ENCODE results near the gene SAMD11. TPM values are rescaled to one million over a fixed set of nuclear protein-coding genes. Genes with fewer than 3 reads are reported as not detected.

Gene SAMD11
- total and polyA plus RNA-seq, 9 donors, result 0.85 to 10.6 (median 2.3) TPM

- peak in 1 of 5 donors; percentile 14 for DNase-seq
- TF ChIP-seq POLR2A (IDR thresholded peaks at IDR 0.05) (no peak), CTCF (IDR thresholded peaks at IDR 0.05) (no peak), EP300 (IDR thresholded peaks at IDR 0.05) (no peak)
- no peaks in the 10 kb centered on the region for H3K36me3 ChIP-seq
- intact Hi-C loops (cut with DNase I), result loop anchor here in 2 of 4 donors (10.0 kb wide), 1 partner anchor 314 kb away; no protein-coding TSS in a partner anchor
- H3K27me3 ChIP-seq, result no peaks in the 10 kb centered on the region
- no peak overlapping the region for H3K4me3 ChIP-seq
- peaks cover 2% of the 10 kb centered on the region for H3K4me1 ChIP-seq (ENCODE audit: insufficient read depth)
- 63 to 71% (median 69%) methylated on average over 27 to 35 of the region's 35 CpGs for WGBS, 3 donors
- no peaks in the 10 kb centered on the region for H3K9me3 ChIP-seq
- H3K27ac ChIP-seq, result no peak overlapping the region
These were observed 57.1 kb downstream of the SAMD11 start for GRCh38 chr1:980602-981395.

DNA sequence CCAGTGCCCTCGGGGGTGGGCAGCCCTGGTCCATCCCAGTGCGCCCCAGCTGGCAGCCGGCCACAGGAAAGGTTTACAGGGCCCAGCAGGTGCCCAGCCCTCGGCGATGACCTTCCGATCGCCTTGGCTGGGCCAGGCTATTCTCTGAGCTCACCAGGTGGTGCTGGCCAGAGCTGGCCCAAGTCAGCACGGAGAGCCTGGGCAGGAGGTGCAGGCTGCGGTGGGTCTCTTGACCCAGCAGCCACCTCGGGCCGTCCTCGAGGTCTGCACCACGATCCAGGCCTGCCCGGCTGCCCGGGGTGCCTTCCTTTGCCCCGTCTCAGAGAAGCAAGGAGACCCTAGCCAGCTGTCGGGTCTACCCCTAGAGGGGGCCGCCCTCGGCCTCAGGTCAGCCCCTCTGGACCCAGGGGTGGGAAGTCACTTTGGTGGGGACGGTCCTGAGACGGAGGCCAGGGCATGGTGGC lies 57.8 kb downstream of the SAMD11 start:
- H3K27me3 ChIP-seq, result no peaks in the 10 kb centered on the region
- WGBS, 3 donors, result 64 to 79% (median 67%) methylated on average over 20 to 21 of the region's 21 CpGs
- H3K4me1 ChIP-seq (ENCODE audit: insufficient read depth), result no peaks in the 10 kb centered on the region
- H3K4me3 ChIP-seq, result no peak overlapping the region
- peak in 1 of 5 donors; percentile 23 for DNase-seq
- intact Hi-C loops (cut with DNase I), result loop anchor here in 2 of 4 donors (10.0 kb wide), 1 partner anchor 313 kb away; no protein-coding TSS in a partner anchor
- no peak overlapping the region for H3K27ac ChIP-seq
- no peaks in the 10 kb centered on the region for H3K36me3 ChIP-seq
- TF ChIP-seq CTCF (IDR thresholded peaks at IDR 0.05), result no peak
- no peak for TF ChIP-seq POLR2A (IDR thresholded peaks at IDR 0.05)
- no peak for TF ChIP-seq EP300 (IDR thresholded peaks at IDR 0.05)
- H3K9me3 ChIP-seq, result no peaks in the 10 kb centered on the region

DNA sequence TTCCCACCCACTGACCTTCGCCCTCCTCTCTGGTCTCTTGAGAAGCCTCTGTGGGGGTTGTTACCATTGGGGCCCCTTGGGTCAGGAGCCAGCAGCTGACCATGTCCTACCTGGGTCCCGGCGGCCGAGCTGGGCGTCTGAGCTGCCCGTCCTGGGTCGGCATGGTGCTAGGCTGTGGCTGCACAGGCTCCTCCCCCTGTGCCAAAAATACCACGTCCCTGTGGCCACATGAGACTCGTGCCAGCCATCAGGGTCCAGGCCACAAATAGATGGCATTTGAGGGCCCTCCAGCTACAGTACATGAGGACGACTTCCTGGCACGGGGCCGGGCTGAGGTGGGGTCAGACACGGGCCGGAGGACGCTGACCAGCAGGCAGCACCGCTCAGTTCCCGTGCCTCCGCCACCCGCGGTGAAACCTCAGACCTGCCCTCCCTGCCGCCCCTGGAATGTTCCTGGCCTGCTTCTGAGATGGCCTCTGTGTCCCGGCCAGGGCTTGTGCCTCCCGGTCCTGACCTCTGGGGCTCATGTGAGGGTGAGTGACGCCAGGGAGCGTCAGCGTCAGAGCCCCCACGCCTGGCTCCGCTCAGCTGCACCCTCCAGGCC lies 58.3 kb downstream of the SAMD11 start, which contains the start of gene PERM1:
Gene PERM1, minus strand, starts transcription at position 139 of the 604 bp plus-strand sequence. CDS start 1,064 bp downstream, outside the sequence.
- no peaks in the 10 kb centered on the region for H3K4me1 ChIP-seq (ENCODE audit: insufficient read depth)
- H3K9me3 ChIP-seq, result no peaks in the 10 kb centered on the region
- no peaks in the 10 kb centered on the region for H3K36me3 ChIP-seq
- DNase-seq, result peak in 2 of 5 donors; percentile 16 to 32
- 41 to 59% (median 48%) methylated on average over 26 to 28 of the region's 28 CpGs for WGBS, 3 donors
- no peaks in the 10 kb centered on the region for H3K27me3 ChIP-seq
- TF ChIP-seq EP300 (IDR thresholded peaks at IDR 0.05), result no peak
- intact Hi-C loops (cut with DNase I), result loop anchor here in 2 of 4 donors (10.0 kb wide), 1 partner anchor 313 kb away; no protein-coding TSS in a partner anchor
- no peak within 1 kb of the TSS for H3K4me3 ChIP-seq
- H3K27ac ChIP-seq, result no peak within 1 kb of the TSS

DNA sequence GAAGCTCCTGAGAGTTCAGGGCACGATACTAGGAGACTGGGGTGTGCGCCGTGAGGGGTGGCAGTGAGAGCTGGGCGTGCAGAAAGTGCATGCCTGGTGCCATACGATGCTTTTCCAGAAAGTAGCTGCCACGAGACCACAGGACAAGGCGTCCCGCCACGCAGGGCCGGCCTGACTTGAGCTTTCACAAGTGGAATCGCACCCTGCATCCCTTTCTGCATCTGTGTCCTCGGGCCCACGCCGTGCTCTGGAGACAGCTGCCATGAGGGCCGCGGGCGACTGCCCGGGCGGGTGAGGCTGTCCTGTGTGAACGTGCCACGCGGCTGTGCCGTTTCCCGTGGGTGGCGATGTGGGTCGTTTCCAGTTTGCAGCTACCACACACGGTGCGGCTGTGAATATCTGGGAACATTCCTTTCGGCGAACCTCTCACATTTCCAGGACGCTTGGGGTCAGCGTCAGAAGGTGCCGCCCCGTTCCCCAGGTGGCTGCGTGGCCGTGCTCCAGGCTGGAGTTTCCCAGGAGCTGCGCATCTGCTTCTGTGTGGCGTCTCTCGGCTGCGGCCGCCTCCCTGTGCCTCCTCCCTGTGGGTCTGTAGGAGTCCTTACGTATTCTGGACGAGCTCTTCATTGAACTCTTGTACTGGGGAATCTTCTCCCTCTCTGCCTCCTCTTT lies 59.2 kb downstream of the SAMD11 start:
- Histone ChIP-seq H3K36me3 (no peaks in the 10 kb centered on the region), H3K4me3 (no peak overlapping the region), H3K27ac (no peak overlapping the region), H3K9me3 (no peaks in the 10 kb centered on the region), H3K27me3 (no peaks in the 10 kb centered on the region), H3K4me1 (ENCODE audit: insufficient read depth) (no peaks in the 10 kb centered on the region)
- DNase-seq, result peak in 1 of 5 donors; percentile 32
- TF ChIP-seq CTCF (IDR thresholded peaks at IDR 0.05), result no peak
- no peak for TF ChIP-seq EP300 (IDR thresholded peaks at IDR 0.05)
- TF ChIP-seq POLR2A (IDR thresholded peaks at IDR 0.05), result no peak
- intact Hi-C loops (cut with DNase I), result loop anchor here in 2 of 4 donors (10.0 kb wide), 1 partner anchor 312 kb away; no protein-coding TSS in a partner anchor
- WGBS, 3 donors, result 67 to 84% (median 79%) methylated on average over 41 to 43 of the region's 43 CpGs
